Lower leg skin (tissue), 3 donors: ENCODE results near the gene CCDC197.

Experiments used
- POLR2A ChIP-seq, 2 donors: fragments of 450-650 bp; IDR thresholded peaks; one replicate each; pipeline ENCODE4 v1.6.1; 2016 to 2017; ENCODE audit warnings: antibody characterized with exemption in 2 of 2, mild to moderate bottlenecking in 1 of 2, moderate library complexity in 1 of 2
- TF ChIP-seq, protein P1 (sequence below), 3 donors: fragments of 450-650 bp; IDR thresholded peaks; one replicate each; pipeline ENCODE4 v1.5.1; 2016; ENCODE audit warnings: antibody characterized with exemption in 3 of 3, mild to moderate bottlenecking in 3 of 3, moderate library complexity in 2 of 3

DNA sequence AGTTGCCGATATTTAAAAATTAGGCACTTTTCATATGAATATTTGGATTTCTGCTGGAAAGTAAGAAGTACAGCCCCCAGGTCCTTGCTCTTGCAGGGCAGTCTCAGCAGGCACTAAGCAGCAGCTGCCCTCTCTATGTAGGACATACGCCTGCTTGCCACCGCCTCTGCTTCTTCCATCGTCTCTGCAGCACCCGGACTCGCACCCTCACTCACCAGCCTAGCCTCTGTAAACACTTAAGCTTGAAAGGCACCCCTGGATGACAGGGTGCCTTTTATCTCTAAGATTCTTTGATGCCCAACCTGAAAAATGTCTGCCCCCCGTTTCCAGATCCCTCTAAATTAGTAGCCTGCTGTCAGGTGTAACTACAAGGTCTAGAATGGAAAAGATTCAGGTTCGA is 48.0 kb downstream of the CCDC197 start:
- TF ChIP-seq, protein P1, sequence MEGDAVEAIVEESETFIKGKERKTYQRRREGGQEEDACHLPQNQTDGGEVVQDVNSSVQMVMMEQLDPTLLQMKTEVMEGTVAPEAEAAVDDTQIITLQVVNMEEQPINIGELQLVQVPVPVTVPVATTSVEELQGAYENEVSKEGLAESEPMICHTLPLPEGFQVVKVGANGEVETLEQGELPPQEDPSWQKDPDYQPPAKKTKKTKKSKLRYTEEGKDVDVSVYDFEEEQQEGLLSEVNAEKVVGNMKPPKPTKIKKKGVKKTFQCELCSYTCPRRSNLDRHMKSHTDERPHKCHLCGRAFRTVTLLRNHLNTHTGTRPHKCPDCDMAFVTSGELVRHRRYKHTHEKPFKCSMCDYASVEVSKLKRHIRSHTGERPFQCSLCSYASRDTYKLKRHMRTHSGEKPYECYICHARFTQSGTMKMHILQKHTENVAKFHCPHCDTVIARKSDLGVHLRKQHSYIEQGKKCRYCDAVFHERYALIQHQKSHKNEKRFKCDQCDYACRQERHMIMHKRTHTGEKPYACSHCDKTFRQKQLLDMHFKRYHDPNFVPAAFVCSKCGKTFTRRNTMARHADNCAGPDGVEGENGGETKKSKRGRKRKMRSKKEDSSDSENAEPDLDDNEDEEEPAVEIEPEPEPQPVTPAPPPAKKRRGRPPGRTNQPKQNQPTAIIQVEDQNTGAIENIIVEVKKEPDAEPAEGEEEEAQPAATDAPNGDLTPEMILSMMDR (IDR thresholded peaks at IDR 0.05), result no peak
- TF ChIP-seq POLR2A (IDR thresholded peaks at IDR 0.05), result no peak
